ENCODE results near the gene FXYD5. TPM values are rescaled to one million over a fixed set of nuclear protein-coding genes. Genes with fewer than 3 reads are reported as not detected.

Gene FXYD5
- total RNA-seq, 1 donor from 2014 or later: 271 TPM

GRCh38 chr19:35157431-35157830 lies 2.9 kb downstream of the FXYD5 start:
- peaks cover 33% of the 10 kb centered on the region for H3K4me1 Mint-ChIP-seq (ENCODE audit: low read depth)
- peaks cover 78% of the 10 kb centered on the region for H3K36me3 Mint-ChIP-seq (ENCODE audit: low read depth)
- H3K9me3 Mint-ChIP-seq: peaks cover 13% of the 10 kb centered on the region
- peak overlapping the region; percentile 37 for H3K4me3 Mint-ChIP-seq (ENCODE audit: low read depth)
- H3K27ac Mint-ChIP-seq: no peak overlapping the region
- intact Hi-C loops (cut with micrococcal nuclease): loop anchor here (5.0 kb wide), 1 partner anchor 190 kb away; the partner anchor contains the start of gene FFAR1
- H3K27me3 Mint-ChIP-seq (ENCODE audit: low read depth): peaks cover 1% of the 10 kb centered on the region
- DNase-seq (ENCODE audit: low spot score): no peak

GRCh38 chr19:35159606-35160005 lies 5.1 kb downstream of the FXYD5 start:
- intact Hi-C loops (cut with micrococcal nuclease): loop anchor here (5.0 kb wide), 1 partner anchor 188 kb away; the partner anchor contains the start of gene FFAR1
- Mint-ChIP-seq H3K9me3 (peaks cover 31% of the 10 kb centered on the region), H3K27me3 (ENCODE audit: low read depth) (no peaks in the 10 kb centered on the region), H3K4me1 (ENCODE audit: low read depth) (peaks cover 25% of the 10 kb centered on the region), H3K27ac (no peak overlapping the region), H3K36me3 (ENCODE audit: low read depth) (peaks cover 99% of the 10 kb centered on the region), H3K4me3 (ENCODE audit: low read depth) (no peak overlapping the region)
- DNase-seq (ENCODE audit: low spot score): no peak

- Mint-ChIP-seq H3K4me1 (ENCODE audit: low read depth) (peaks cover 23% of the 10 kb centered on the region), H3K9me3 (peaks cover 42% of the 10 kb centered on the region), H3K4me3 (ENCODE audit: low read depth) (no peak overlapping the region), H3K36me3 (ENCODE audit: low read depth) (peaks cover 100% of the 10 kb centered on the region), H3K27ac (no peak overlapping the region), H3K27me3 (ENCODE audit: low read depth) (no peaks in the 10 kb centered on the region)
- DNase-seq (ENCODE audit: low spot score): no peak
- intact Hi-C loops (cut with micrococcal nuclease): no loop called here
These were observed 6.3 kb downstream of the FXYD5 start for GRCh38 chr19:35160629-35161433.

DNA sequence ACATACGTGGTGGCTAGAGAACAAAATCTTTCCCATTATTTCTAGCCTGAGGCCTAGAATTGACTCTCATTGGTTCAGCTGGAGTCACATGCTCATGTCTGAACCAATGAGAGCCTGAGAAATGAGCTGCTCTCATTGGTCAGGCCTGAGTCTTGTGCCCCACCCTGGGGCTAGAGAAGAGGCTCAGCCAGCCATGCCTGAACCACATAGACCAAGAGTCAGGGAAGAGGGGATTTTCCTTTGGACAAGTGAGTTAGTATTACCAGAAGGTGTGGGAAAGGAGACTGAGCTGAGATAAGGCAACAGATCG lies 6.9 kb downstream of the FXYD5 start:
- intact Hi-C loops (cut with micrococcal nuclease): no loop called here
- H3K4me1 Mint-ChIP-seq (ENCODE audit: low read depth): peaks cover 18% of the 10 kb centered on the region

GRCh38 chr19:35162471-35163326 lies 8.2 kb downstream of the FXYD5 start:
- Mint-ChIP-seq H3K4me1 (ENCODE audit: low read depth) (peaks cover 21% of the 10 kb centered on the region), H3K4me3 (ENCODE audit: low read depth) (no peak overlapping the region), H3K27ac (no peak overlapping the region), H3K9me3 (peaks cover 52% of the 10 kb centered on the region), H3K36me3 (ENCODE audit: low read depth) (peaks cover 100% of the 10 kb centered on the region), H3K27me3 (ENCODE audit: low read depth) (no peaks in the 10 kb centered on the region)
- intact Hi-C loops (cut with micrococcal nuclease): no loop called here
- DNase-seq (ENCODE audit: low spot score): no peak

More for the DNA sequence above, 6.9 kb downstream of the FXYD5 start:
- no peak for DNase-seq (ENCODE audit: low spot score)
- Mint-ChIP-seq H3K9me3 (peaks cover 48% of the 10 kb centered on the region), H3K4me3 (ENCODE audit: low read depth) (no peak overlapping the region), H3K27me3 (ENCODE audit: low read depth) (no peaks in the 10 kb centered on the region), H3K27ac (no peak overlapping the region), H3K36me3 (ENCODE audit: low read depth) (peaks cover 100% of the 10 kb centered on the region)

DNA sequence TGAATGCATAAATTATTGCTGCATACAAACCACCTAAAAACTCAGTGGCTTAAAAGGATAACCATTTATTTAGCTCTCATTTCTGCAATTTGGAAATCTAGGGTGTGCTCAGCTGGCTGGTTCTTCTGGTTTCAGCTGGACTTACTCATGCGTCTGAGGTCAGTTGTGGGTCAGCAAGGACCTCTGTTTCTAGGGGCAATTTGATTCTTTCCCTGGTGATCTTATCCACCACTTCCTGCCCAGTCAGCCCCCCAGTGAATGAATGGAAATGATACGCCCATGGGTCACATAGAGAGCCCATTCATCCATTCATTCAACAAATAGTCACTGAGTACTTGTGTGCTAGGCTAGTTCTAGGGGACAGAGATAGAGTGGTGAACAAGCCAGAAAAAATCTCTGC lies 9.9 kb downstream of the FXYD5 start:
- H3K27ac Mint-ChIP-seq: no peak overlapping the region
- intact Hi-C loops (cut with micrococcal nuclease): no loop called here
- H3K4me1 Mint-ChIP-seq (ENCODE audit: low read depth): peaks cover 23% of the 10 kb centered on the region
- no peak for DNase-seq (ENCODE audit: low spot score)
- H3K27me3 Mint-ChIP-seq (ENCODE audit: low read depth): no peaks in the 10 kb centered on the region
- peaks cover 52% of the 10 kb centered on the region for H3K9me3 Mint-ChIP-seq
- peaks cover 99% of the 10 kb centered on the region for H3K36me3 Mint-ChIP-seq (ENCODE audit: low read depth)
- no peak overlapping the region for H3K4me3 Mint-ChIP-seq (ENCODE audit: low read depth)

GRCh38 chr19:35165200-35166058 lies 10.9 kb downstream of the FXYD5 start:
- H3K4me3 Mint-ChIP-seq (ENCODE audit: low read depth): no peak overlapping the region
- H3K9me3 Mint-ChIP-seq: peaks cover 52% of the 10 kb centered on the region
- no peaks in the 10 kb centered on the region for H3K27me3 Mint-ChIP-seq (ENCODE audit: low read depth)
- DNase-seq (ENCODE audit: low spot score): no peak
- H3K27ac Mint-ChIP-seq: no peak overlapping the region
- H3K36me3 Mint-ChIP-seq (ENCODE audit: low read depth): peaks cover 99% of the 10 kb centered on the region
- intact Hi-C loops (cut with micrococcal nuclease): no loop called here
- peaks cover 25% of the 10 kb centered on the region for H3K4me1 Mint-ChIP-seq (ENCODE audit: low read depth)

DNA sequence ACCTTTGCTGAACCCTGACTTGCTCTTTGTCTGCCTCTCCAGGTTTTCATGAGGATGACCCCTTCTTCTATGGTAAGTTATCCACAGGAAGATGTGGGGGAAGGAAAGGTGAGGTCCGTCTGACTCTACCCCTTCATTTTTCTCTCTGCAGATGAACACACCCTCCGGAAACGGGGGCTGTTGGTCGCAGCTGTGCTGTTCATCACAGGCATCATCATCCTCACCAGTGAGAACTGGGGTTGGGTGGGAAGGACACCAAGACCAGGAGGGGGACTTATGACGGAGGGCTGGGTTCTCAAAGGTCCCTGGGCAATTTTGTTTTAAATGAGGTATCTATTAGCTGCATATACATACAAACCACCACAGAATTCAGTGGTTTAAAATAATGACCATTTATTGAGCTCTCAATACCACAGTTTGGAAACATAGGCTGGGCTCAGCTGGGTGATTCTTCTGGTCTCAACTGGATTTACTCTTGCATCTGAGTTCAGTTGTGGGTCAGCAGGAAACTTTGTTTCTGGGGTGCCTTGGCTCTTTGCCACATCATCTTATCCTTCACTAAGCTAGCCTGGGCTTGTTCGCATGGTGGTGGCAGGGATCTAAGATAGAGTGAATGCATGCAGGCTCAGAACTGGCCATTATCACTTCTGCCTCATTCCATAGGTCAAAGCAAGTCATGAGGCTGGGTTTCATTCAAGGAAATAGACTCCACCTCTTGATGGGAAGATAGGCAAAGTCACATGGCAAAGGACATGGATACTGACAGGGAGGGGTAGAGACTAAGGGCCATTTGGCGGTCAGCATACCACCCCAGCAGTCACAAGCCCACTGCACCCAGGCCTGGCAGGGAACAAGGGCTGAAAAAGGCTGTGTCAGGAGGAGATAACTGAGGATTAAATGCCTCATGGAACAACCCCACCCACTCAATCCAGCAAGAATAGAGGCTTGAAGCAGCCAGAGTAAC lies 11.8 kb downstream of the FXYD5 start:
- intact Hi-C loops (cut with micrococcal nuclease): no loop called here
- peaks cover 49% of the 10 kb centered on the region for H3K9me3 Mint-ChIP-seq
- H3K27me3 Mint-ChIP-seq (ENCODE audit: low read depth): no peaks in the 10 kb centered on the region
- peaks cover 97% of the 10 kb centered on the region for H3K36me3 Mint-ChIP-seq (ENCODE audit: low read depth)
- DNase-seq (ENCODE audit: low spot score): no peak
- peak overlapping the region; percentile 65 for H3K27ac Mint-ChIP-seq
- peak overlapping the region; percentile 26 for H3K4me3 Mint-ChIP-seq (ENCODE audit: low read depth)
- peaks cover 26% of the 10 kb centered on the region for H3K4me1 Mint-ChIP-seq (ENCODE audit: low read depth)

DNA sequence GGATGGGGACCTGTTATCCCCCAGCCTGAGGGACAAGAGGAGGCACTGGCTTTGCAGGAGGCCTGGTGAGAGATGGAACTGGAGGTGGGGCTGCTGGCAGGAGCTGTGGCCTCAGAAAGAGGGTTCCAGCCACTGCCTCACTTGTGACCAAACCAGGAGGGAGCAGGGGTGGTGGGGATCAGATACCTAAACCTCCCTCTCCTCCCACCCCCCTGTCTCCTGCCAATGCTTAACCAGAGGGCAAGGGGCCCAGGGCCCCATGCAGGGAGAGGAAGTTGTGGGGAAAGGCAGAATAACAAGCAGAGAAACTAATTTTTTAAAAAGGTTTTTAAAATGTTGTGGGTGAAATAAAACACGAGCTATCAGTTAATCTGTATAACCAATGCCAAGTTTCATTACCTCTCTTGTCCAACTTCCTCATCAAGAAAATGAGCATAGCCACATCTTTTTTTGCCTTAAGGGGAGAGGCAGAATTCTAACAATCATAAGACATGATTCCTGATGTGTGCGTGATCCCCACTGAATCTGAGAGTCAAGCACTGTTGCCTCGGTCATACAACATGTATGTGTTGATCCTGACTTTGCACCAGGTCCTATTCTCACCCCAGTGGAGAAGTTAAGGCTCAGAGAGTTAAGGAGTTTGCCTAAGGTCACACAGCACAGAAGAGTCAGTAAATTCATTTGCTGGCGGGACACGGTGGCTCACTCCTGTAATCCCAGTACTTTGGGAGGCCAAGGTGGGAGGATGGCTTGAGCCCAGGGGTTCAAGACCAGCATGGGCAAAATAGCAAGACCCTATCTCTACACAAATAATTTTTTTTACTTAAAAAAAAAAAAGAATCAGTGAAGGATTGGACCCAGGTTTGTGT lies 12.9 kb downstream of the FXYD5 start:
- Mint-ChIP-seq H3K36me3 (ENCODE audit: low read depth) (peaks cover 97% of the 10 kb centered on the region), H3K27ac (peak overlapping the region; percentile 65), H3K4me3 (ENCODE audit: low read depth) (peak overlapping the region; percentile 22), H3K9me3 (peaks cover 39% of the 10 kb centered on the region), H3K27me3 (ENCODE audit: low read depth) (no peaks in the 10 kb centered on the region), H3K4me1 (ENCODE audit: low read depth) (peaks cover 30% of the 10 kb centered on the region)
- DNase-seq (ENCODE audit: low spot score): no peak
- intact Hi-C loops (cut with micrococcal nuclease): no loop called here

GRCh38 chr19:35168196-35168595 lies 13.7 kb downstream of the FXYD5 start:
- DNase-seq (ENCODE audit: low spot score): no peak
- Mint-ChIP-seq H3K4me1 (ENCODE audit: low read depth) (peaks cover 30% of the 10 kb centered on the region), H3K36me3 (ENCODE audit: low read depth) (peaks cover 97% of the 10 kb centered on the region), H3K9me3 (peaks cover 34% of the 10 kb centered on the region), H3K27me3 (ENCODE audit: low read depth) (no peaks in the 10 kb centered on the region), H3K27ac (peak overlapping the region; percentile 28), H3K4me3 (ENCODE audit: low read depth) (no peak overlapping the region)
- intact Hi-C loops (cut with micrococcal nuclease): no loop called here

Measured in activated T-helper 2 cell treated with anti-CD3 and anti-CD28 coated beads, Interferon-gamma antibody, Interleukin-2, Interleukin-4, amounts not matched to agents 10 μg/mL and 5 μg/mL and 100 μg/mL, durations not matched to agents 14 hours and 24 hours and 36 hours (primary cell).